ENCODE data around the gene FNDC3B. TPM values are rescaled to one million over a fixed set of nuclear protein-coding genes. Genes with fewer than 3 reads are reported as not detected.

The FNDC3B gene
- total RNA-seq, 1 donor from 2014 or later: 71.8 TPM

- DNase-seq (ENCODE audit: low read depth in 2 of 2): peak in 1 of 2 donors; percentile 63
Measured at GRCh38 chr3:172148702-172149565, 109.6 kb downstream of the FNDC3B start.

- no peak for DNase-seq (ENCODE audit: low read depth in 2 of 2)
Measured at GRCh38 chr3:172150268-172150667, 110.9 kb downstream of the FNDC3B start.

- DNase-seq (ENCODE audit: low read depth in 2 of 2): no peak
Measured at GRCh38 chr3:172150913-172151650, 111.7 kb downstream of the FNDC3B start.

- DNase-seq (ENCODE audit: low read depth in 2 of 2): peak in 1 of 2 donors; percentile 73
Measured at GRCh38 chr3:172151651-172152649, 112.6 kb downstream of the FNDC3B start.

GRCh38 chr3:172152874-172153273 is 113.5 kb downstream of the FNDC3B start:
- peak in 1 of 2 donors; percentile 78 for DNase-seq (ENCODE audit: low read depth in 2 of 2)

- DNase-seq (ENCODE audit: low read depth in 2 of 2): peak in 1 of 2 donors; percentile 97
Measured at GRCh38 chr3:172153335-172153861, 114.0 kb downstream of the FNDC3B start.

GRCh38 chr3:172154768-172155664 is 115.6 kb downstream of the FNDC3B start:
- no peak for DNase-seq (ENCODE audit: low read depth in 2 of 2)

- DNase-seq (ENCODE audit: low read depth in 2 of 2): peak in 1 of 2 donors; percentile 35
Measured at GRCh38 chr3:172155897-172156585, 116.7 kb downstream of the FNDC3B start.

- no peak for DNase-seq (ENCODE audit: low read depth in 2 of 2)
Measured at GRCh38 chr3:172156586-172156955, 117.2 kb downstream of the FNDC3B start.

- no peak for DNase-seq (ENCODE audit: low read depth in 2 of 2)
Measured at GRCh38 chr3:172157564-172158258, 118.3 kb downstream of the FNDC3B start.

- DNase-seq (ENCODE audit: low read depth in 2 of 2): no peak
Measured at GRCh38 chr3:172158741-172159140, 119.4 kb downstream of the FNDC3B start.

- DNase-seq (ENCODE audit: low read depth in 2 of 2): no peak
Measured at GRCh38 chr3:172159376-172159775, 120.0 kb downstream of the FNDC3B start.

GRCh38 chr3:172159962-172160538 is 120.7 kb downstream of the FNDC3B start:
- DNase-seq (ENCODE audit: low read depth in 2 of 2): no peak

GRCh38 chr3:172161133-172161789 is 121.9 kb downstream of the FNDC3B start:
- no peak for DNase-seq (ENCODE audit: low read depth in 2 of 2)

- DNase-seq (ENCODE audit: low read depth in 2 of 2): no peak
Measured at GRCh38 chr3:172161959-172162358, 122.6 kb downstream of the FNDC3B start.

GRCh38 chr3:172163320-172163719 is 123.9 kb downstream of the FNDC3B start:
- no peak for DNase-seq (ENCODE audit: low read depth in 2 of 2)

GRCh38 chr3:172164620-172165362 is 125.4 kb downstream of the FNDC3B start:
- DNase-seq (ENCODE audit: low read depth in 2 of 2): no peak

Measured in dermis microvascular lymphatic vessel endothelial cell (primary cell).